ENCODE results near the gene RALB.

RALB gene

GRCh38 chr2:120252225-120253020 lies at the start of gene RALB:
TSS of gene RALB (plus strand) at chr2:120252852. CDS start at chr2:120278665, 25,813 bp downstream.
- peak; percentile 97 to 98 for DNase-seq (ENCODE audit: low read depth in 2 of 2)

GRCh38 chr2:120203251-120204021 lies 49.2 kb upstream of the RALB start:
- no peak for DNase-seq (ENCODE audit: low read depth in 2 of 2)

GRCh38 chr2:120204022-120204405 lies 48.6 kb upstream of the RALB start:
- DNase-seq (ENCODE audit: low read depth in 2 of 2), result no peak

- no peak for DNase-seq (ENCODE audit: low read depth in 2 of 2)
Observed at GRCh38 chr2:120204417-120204816, 48.2 kb upstream of the RALB start.

GRCh38 chr2:120204945-120205670 lies 47.5 kb upstream of the RALB start:
- no peak for DNase-seq (ENCODE audit: low read depth in 2 of 2)

- peak in 1 of 2 donors; percentile 41 for DNase-seq (ENCODE audit: low read depth in 2 of 2)
Observed at GRCh38 chr2:120206022-120206581, 46.5 kb upstream of the RALB start.

GRCh38 chr2:120208381-120209353 lies 44.0 kb upstream of the RALB start:
- no peak for DNase-seq (ENCODE audit: low read depth in 2 of 2)

- DNase-seq (ENCODE audit: low read depth in 2 of 2), result no peak
Observed at GRCh38 chr2:120209427-120210269, 43.0 kb upstream of the RALB start.

GRCh38 chr2:120210270-120210693 lies 42.4 kb upstream of the RALB start:
- no peak for DNase-seq (ENCODE audit: low read depth in 2 of 2)

GRCh38 chr2:120218181-120218580 lies 34.5 kb upstream of the RALB start:
- no peak for DNase-seq (ENCODE audit: low read depth in 2 of 2)

GRCh38 chr2:120219291-120219690 lies 33.4 kb upstream of the RALB start:
- DNase-seq (ENCODE audit: low read depth in 2 of 2), result no peak

- DNase-seq (ENCODE audit: low read depth in 2 of 2), result no peak
Observed at GRCh38 chr2:120219766-120220165, 32.9 kb upstream of the RALB start.

GRCh38 chr2:120220756-120221155 lies 31.9 kb upstream of the RALB start:
- DNase-seq (ENCODE audit: low read depth in 2 of 2), result no peak

- no peak for DNase-seq (ENCODE audit: low read depth in 2 of 2)
Observed at GRCh38 chr2:120221616-120222015, 31.0 kb upstream of the RALB start.

- DNase-seq (ENCODE audit: low read depth in 2 of 2), result no peak
Observed at GRCh38 chr2:120222186-120223033, 30.2 kb upstream of the RALB start.

GRCh38 chr2:120223034-120223912 lies 29.4 kb upstream of the RALB start, which contains the start of gene TMEM185B:
TSS of gene TMEM185B (minus strand) at chr2:120223400. CDS start at chr2:120222976, 424 bp downstream.
- peak; percentile 89 to 92 for DNase-seq (ENCODE audit: low read depth in 2 of 2)

- no peak for DNase-seq (ENCODE audit: low read depth in 2 of 2)
Observed at GRCh38 chr2:120224256-120224655, 28.4 kb upstream of the RALB start.
